ENCODE measurements around the gene TMEM95.

Gene TMEM95

GRCh38 chr17:7355053-7355452 lies at the start of gene TMEM95:
Gene TMEM95 (plus strand): TSS chr17:7355156. CDS start chr17:7355205, 49 bp downstream.
- DNase-seq (ENCODE audit: low read depth), result peak; percentile 51

- DNase-seq (ENCODE audit: low read depth), result peak; percentile 100
Observed at GRCh38 chr17:7306911-7307685, 47.9 kb upstream of the TMEM95 start, which contains the start of gene EIF5A. Gene EIF5A (plus strand): TSS chr17:7307628. CDS start chr17:7309636, 2,008 bp downstream.

- DNase-seq (ENCODE audit: low read depth), result peak; percentile 45
Observed at GRCh38 chr17:7307686-7308624, 47.0 kb upstream of the TMEM95 start.

GRCh38 chr17:7308625-7309433 lies 46.1 kb upstream of the TMEM95 start:
- DNase-seq (ENCODE audit: low read depth), result peak; percentile 72

- DNase-seq (ENCODE audit: low read depth), result no peak
Observed at GRCh38 chr17:7309628-7310027, 45.3 kb upstream of the TMEM95 start.

GRCh38 chr17:7311110-7311705 lies 43.7 kb upstream of the TMEM95 start:
- no peak for DNase-seq (ENCODE audit: low read depth)

GRCh38 chr17:7312432-7313087 lies 42.4 kb upstream of the TMEM95 start:
- no peak for DNase-seq (ENCODE audit: low read depth)

GRCh38 chr17:7313088-7313889 lies 41.7 kb upstream of the TMEM95 start:
- no peak for DNase-seq (ENCODE audit: low read depth)

GRCh38 chr17:7313890-7314718 lies 40.9 kb upstream of the TMEM95 start:
- DNase-seq (ENCODE audit: low read depth), result no peak

- DNase-seq (ENCODE audit: low read depth), result peak; percentile 69
Observed at GRCh38 chr17:7314719-7315569, 40.0 kb upstream of the TMEM95 start, which contains the start of gene GPS2. Gene GPS2 (minus strand): TSS chr17:7315360. CDS start chr17:7315052, 308 bp downstream.

- no peak for DNase-seq (ENCODE audit: low read depth)
Observed at GRCh38 chr17:7315570-7316235, 39.3 kb upstream of the TMEM95 start.

- DNase-seq (ENCODE audit: low read depth), result no peak
Observed at GRCh38 chr17:7317161-7317803, 37.7 kb upstream of the TMEM95 start.

GRCh38 chr17:7318121-7318860 lies 36.7 kb upstream of the TMEM95 start:
- DNase-seq (ENCODE audit: low read depth), result no peak

- no peak for DNase-seq (ENCODE audit: low read depth)
Observed at GRCh38 chr17:7321466-7321865, 33.5 kb upstream of the TMEM95 start.

- no peak for DNase-seq (ENCODE audit: low read depth)
Observed at GRCh38 chr17:7322520-7323194, 32.3 kb upstream of the TMEM95 start.

Measured in fibroblast of gingiva (primary cell).